GM18517 (cell line): ENCODE results near the gene CD47.

Experiments
- ATAC-seq: cut with Tn5 transposase; IDR thresholded peaks from one replicate; pipeline ENCODE4 v1.9.1; 2021; ENCODE audit warnings: mild to moderate bottlenecking, moderate library complexity; ENCODE audit not compliant: unreplicated experiment

CD47 gene

DNA sequence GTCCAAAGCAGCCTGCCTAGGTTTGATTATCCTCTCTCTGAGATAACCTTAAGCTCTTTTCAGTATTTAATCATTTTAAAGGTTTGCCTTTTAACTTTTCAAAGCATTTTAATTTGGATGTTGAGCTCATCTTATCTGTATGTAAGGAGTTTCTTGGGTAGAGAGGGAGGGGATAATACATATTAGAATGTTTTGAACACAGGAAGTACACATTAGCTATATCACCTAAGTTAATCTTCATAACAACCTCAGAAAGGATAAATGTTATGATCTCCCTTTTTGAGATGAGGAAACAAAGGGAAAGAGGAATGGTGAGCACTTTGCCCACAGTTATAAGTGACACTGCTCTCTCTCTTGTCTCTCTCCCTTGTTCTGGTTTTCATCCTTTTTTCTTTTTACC lies 2.2 kb upstream of the CD47 start:
- no peak for ATAC-seq

GRCh38 chr3:108092501-108092900 lies 1.7 kb upstream of the CD47 start:
- ATAC-seq, result no peak

- no peak for ATAC-seq
These were observed 843 bp upstream of the CD47 start for GRCh38 chr3:108091498-108092250.

GRCh38 chr3:108090049-108090700 lies 656 bp downstream of the CD47 start:
- peak; percentile 4 for ATAC-seq

GRCh38 chr3:108089579-108089978 lies 1.3 kb downstream of the CD47 start:
- ATAC-seq, result no peak

DNA sequence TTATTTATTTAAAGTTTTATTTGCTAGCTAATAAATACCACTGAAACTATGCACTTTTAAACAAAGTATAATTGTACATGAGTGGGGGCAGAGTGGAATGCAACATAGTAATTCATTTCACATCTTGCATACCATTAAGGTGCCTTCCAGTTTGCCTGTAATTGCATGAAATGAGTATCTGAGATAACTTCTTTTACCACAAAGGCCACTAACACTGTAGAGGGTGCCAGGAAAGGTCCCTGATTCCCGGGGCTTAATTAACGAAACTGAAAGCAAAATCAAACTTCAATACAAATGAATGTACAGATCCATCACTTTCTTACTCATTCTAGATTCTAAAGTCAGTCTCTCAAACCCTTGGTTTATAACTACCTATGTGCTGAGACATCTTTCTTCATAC lies 2.1 kb downstream of the CD47 start:
- peak; percentile 45 for ATAC-seq

- no peak for ATAC-seq
These were observed 2.7 kb downstream of the CD47 start for GRCh38 chr3:108088146-108088545.

DNA sequence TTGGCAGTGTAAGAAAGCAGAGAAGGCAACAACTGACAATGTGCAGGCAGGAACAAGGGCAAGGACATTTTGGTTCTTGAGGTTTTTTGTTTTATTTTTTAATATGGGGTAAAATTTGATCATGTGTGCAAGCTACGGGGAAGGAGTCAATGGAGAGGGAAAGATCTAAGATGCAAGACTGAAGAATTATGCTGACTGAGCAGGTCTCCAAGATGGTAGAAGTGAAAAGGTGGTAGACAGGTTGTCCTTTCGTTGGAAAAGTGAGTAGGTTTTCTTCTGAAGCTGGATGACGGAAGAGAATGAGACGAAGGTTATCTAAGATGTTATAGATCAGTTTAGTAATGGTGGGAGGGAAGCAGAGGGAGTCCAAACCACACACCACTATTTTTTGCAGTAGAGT lies 4.2 kb downstream of the CD47 start:
- ATAC-seq, result no peak

- ATAC-seq, result no peak
These were observed 5.0 kb downstream of the CD47 start for GRCh38 chr3:108085810-108086350.

- ATAC-seq, result no peak
These were observed 5.5 kb downstream of the CD47 start for GRCh38 chr3:108085370-108085769.

DNA sequence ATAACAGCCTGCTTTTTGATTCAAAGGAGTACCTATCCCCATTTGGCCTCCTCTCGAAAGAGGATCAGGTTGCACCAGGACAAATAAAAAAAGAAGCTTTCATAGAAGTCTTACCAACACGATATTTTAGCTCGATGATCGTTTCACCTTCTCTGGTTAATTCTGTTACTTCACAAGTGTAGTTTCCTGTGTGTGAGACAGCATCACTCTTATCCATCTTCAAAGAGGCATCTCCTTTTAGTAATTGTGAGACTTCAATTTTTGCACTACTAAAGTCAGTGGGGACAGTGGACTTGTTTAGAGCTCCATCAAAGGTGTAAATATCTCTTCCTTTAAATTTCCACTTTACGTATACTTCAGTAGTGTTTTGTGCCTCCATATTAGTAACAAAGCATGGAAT lies 11.0 kb downstream of the CD47 start:
- no peak for ATAC-seq

- ATAC-seq, result no peak
These were observed 11.8 kb downstream of the CD47 start for GRCh38 chr3:108079043-108079442.

DNA sequence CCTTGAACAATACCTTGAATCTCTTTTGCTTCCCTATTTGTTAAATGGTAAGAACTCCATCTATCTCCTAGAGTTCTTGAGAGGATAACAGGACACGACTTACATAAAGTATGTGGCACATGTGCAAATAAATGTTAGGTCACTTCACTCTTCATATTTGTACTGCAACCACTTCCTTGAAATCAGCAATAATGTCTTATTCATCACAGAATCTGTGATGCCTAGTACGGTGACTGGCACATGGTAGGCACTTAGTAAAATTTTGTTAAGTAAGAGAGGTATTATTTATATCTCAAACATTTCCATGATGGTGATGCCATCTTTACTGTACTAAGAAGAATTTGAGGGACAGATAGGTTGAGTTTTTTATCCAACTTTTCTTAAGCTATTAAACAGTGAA lies 14.3 kb downstream of the CD47 start:
- ATAC-seq, result no peak

DNA sequence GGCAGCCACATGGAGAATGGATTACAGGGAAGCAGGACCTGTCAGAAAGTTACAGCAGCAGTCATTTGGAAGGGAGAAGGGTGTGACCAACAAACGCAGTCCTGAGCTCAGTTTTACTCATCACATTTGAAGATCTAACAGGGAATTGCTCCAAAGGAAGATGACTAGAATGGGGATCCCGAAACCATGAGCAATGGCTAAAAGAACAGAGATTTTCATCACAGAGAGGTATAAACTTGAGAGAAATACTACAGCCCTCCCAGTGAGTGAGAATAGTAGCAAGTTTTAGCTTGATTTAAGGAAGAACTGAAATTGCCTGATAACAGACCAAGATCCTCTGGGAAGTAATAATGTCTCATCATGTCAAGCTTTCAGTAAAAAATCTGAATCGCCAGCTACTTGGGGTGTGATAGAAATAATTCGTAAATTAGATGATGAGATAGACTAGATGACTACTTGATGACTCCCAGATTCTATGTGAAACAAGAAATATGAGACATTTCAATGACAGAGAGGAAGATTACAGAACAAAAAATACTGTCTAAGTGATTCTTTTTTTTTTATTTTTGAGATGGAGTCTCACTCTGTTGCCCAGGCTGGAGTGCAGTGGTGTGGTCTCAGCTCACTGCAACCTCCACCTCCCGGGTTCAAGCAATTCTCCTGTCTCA lies 16.9 kb downstream of the CD47 start:
- ATAC-seq, result no peak

GRCh38 chr3:108071368-108071767 lies 19.5 kb downstream of the CD47 start:
- ATAC-seq, result no peak

DNA sequence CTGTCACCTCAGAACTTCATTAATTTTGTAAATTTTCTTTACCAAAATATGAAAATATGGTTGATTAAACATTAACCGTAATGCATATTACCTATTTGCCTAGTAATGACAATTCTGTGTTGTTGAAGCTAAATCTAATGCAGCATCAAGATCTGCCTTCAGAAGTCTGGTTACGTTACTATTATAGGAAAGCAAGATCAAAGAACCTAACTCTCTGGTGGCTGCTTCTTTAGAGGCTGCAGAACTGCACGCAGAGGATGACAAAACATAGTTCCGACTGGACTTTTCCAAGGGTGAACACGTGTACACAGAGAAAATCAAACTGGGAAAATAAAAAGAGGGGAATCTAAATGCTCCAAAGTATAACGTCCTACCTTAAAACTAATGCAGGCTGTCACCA lies 20.5 kb downstream of the CD47 start:
- no peak for ATAC-seq

DNA sequence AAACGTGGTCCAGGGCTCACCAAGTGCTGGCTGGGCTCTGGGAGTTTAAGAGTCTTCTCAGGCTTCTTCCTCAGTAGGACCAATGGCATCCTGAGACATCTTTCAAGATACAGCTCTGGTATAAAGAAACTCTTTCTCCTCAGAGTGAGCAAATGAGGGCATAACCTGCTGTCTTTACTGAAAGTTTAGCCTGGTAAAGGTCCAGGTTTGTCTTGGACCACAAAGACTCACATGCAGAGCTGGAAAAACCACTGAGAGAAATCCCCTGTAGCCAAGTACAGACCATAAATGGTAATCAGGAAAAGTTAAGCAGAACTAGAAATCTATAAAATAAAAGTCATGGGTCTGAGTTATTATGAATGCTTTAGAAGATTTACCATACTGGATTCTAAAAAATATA lies 23.1 kb downstream of the CD47 start:
- ATAC-seq, result no peak

- ATAC-seq, result no peak
These were observed 25.7 kb downstream of the CD47 start for GRCh38 chr3:108065096-108065495.

DNA sequence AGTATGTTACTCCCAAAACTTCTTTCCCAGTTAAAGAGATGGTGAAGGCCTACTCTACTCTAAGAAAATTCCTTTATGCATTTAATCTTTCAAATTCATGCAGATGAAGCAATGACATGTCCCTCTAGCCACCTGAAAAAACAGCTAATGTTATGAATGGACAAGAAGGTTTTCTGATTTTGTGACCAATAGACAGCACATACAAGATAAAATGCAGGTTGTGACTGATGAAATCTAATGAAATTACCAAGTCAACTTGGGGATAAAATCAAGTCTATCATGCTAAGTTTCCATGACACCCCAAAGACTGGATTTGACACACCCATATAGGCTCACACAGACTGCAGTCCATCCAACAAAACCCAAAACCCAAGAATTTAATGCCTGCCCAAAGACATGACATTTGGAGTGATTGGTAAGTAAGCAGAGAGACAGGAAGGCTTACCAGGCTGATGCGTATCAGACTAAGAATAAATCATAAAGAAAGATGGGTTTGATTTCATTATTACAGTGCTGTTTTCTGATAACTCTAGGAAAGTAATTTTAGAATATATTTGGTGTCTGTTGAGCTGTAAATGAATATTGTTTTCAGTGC lies 26.4 kb downstream of the CD47 start:
- ATAC-seq, result no peak

DNA sequence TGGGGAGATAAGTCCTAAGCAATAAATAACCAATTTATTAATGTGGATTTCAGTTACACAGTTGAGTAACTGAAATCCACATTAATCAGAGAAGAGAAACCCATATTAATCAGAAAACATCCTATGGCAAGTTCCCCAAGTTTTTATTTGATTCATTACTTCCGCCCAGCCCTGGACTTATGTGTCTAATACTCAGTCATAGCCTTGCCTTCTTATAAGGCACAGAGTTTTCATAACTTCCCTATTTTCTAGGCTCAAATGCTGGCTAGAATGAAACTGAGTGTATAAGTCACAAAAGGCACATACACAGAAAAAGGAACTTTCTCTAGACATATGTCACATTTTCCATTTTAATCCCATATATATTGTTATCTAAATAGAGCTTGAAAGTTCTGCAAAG lies 28.8 kb downstream of the CD47 start:
- ATAC-seq, result peak; percentile 70

DNA sequence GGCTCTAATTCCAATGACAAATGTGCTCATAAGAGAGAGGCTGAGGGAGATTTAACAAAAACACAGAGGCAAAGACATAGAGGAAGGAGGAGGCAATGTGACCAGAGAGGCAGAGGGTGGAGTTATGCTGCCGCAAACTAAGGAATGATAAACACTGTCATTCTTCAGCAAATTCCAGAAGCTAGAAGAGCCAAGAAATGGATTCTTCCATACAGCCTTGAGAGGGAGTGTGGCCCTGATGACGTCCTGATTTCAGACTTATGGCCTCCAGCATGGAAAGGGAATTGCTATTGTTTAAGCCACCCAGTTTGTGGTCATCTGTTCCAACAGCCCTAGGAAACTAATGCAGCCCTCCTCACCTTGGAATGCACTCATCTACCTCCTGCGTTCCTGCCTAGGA lies 30.5 kb downstream of the CD47 start:
- ATAC-seq, result no peak

- ATAC-seq, result no peak
These were observed 34.9 kb downstream of the CD47 start for GRCh38 chr3:108055931-108056330.
